GM15510 (cell line): Measurements from ENCODE around the gene P3H3.

ENCODE experiments used
- POLR2A ChIP-seq: IDR thresholded peaks from 3 replicates; pipeline ENCODE4 v1.6.1; 2011; ENCODE audit warnings: borderline replicate concordance; ENCODE audit not compliant: insufficient read length; ENCODE audit errors: extremely low read depth

P3H3 gene

GRCh38 chr12:6868211-6869048, 40.2 kb downstream of the P3H3 start:
- TF ChIP-seq POLR2A: no peak

GRCh38 chr12:6869049-6870021, 41.1 kb downstream of the P3H3 start:
- no peak for TF ChIP-seq POLR2A

DNA sequence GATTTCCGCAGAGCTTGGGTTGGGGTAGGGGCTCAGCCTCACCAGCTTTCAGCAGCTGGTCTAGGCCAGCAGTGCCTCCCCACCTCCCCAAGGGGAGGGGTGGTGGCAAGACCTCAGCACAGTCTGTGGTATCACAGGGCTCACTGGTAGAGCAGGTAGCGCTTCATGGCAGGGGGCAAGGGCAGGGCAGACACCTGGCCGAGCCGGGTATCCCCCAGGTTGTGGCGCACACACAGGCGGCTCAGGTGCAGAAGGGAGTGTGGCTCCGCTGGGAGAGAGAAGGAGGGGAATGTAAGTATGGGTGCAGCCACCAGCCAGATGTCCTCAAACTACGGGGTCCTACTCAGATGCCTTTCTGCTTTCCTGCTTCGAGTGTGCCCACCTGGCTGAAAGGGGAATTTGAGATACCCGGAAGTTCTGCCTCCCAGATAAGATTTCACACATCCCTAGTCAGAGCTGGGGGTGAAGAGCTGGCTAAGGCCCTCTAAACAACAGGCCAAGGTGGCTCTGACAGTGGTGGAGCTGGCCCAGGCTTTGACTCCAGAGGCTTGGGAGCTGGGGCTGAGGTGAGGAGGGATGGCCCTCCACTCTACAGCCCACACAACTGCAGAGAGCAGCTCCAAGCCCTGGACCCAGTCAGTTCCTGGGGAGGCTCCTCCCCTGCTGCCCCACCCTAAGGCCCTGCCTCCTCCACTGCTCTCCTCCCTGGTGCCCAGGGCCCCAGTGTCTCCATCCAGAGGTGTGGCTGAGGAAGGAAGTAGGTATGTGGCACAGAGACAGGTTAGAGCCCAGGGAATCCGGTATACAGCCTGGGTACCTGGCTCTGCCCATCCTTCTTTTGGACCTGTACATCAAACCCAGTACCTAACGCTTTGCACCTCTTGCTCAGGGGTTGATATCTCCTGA, 43.1 kb downstream of the P3H3 start:
- no peak for TF ChIP-seq POLR2A

DNA sequence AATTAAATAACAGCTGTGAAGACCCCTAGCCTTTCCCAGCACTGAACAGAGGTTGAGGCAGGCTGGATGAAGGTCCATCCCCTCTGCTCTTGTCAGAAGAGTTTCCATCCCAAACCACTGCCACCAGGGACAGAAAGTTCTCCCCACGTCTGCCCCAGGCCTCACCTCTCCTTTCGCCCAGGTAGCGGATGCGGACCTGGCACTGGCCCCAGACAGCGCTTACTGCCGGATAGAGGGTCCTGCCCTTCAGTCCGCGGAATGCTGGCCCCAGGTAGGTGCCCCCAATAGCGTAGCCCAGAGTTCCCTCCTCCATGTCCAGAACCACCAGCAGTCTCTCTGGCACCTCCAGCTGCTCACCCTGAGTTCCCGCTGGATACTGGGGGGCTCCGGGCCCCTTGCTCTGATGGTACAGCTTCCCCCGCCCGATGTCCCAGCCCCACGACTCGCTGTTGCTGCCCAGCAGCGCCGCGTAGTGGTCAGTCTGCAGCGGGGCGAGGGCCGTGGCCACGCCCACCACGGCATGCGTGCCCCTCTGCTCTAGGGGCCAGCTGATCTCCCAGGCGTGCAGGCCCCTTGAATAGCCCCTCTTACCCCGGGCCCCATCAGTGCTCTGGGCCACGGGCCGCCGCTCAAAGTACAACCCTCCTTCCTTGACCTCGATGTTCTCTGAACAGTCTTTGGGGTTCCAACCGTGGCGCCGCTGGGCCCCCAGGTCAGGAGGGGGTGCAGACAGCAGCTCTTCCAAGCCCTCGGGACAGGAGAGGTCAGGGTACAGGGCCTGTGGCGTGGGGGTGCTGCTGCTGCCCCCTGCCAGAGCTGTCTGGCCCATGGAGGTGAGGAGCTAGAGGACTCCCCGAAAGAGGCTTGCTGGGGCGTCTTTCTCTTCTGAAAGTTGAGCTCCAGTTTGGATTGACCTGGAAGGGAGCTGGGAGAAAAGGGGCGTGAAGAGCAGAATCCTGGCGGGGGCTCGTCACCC, 44.2 kb downstream of the P3H3 start:
- TF ChIP-seq POLR2A: peak; percentile 45

- TF ChIP-seq POLR2A: peak; percentile 69
Measured at GRCh38 chr12:6873094-6874014, 45.1 kb downstream of the P3H3 start, which contains the start of gene SPSB2. SPSB2 (minus strand) TSS chr12:6873303; CDS start chr12:6872901, 402 bp downstream.

- no peak for TF ChIP-seq POLR2A
Measured at GRCh38 chr12:6883252-6883651, 55.0 kb downstream of the P3H3 start.

DNA sequence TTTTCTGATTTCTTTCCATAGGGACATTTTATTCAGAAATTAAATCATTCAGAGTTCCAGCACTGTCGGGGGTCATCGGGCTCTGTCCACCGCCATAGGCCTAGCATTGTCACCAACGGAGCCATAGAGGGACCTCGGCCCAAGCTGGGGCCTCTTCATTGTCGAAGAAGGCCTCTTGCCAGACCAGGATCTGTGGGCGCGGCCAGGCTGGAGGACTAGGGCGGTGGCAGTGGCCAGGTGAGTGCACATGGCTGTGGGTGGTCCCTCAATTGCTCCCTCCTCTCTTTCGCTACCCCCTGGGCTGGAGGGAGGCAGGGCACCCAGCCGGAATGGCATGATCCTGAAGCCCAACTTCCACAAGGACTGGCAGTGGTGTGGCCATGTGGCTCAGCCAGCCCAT, 55.5 kb downstream of the P3H3 start:
- no peak for TF ChIP-seq POLR2A

- no peak for TF ChIP-seq POLR2A
Measured at GRCh38 chr12:6884539-6884938, 56.3 kb downstream of the P3H3 start.

GRCh38 chr12:6887460-6887859, 59.3 kb downstream of the P3H3 start:
- no peak for TF ChIP-seq POLR2A

DNA sequence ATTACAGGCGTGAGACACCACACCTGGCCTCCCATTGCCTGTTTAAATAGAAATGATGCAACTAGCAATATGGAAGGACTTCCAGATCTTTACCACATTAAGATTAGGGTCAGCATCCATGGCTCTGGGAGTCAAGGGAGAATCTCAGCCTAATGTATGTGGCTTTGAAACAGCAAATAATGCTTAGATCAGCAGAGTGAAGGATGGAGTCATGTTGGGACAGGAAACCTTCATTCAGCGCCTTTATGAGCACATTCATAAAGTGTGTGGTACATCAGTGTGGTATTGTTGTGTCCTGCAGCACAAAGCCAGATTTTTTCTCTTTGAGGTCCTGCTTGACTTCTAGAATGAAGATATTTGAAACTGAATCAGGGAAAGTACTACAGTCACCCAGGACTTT, 60.2 kb downstream of the P3H3 start:
- TF ChIP-seq POLR2A: no peak
